ENCODE results near the gene SLX4. TPM values are rescaled to one million over a fixed set of nuclear protein-coding genes. Genes with fewer than 3 reads are reported as not detected.

SLX4 gene
- polyA plus RNA-seq, 6 donors from 2014 or later: 0.29 to 1.6 (median 0.74) TPM

DNA sequence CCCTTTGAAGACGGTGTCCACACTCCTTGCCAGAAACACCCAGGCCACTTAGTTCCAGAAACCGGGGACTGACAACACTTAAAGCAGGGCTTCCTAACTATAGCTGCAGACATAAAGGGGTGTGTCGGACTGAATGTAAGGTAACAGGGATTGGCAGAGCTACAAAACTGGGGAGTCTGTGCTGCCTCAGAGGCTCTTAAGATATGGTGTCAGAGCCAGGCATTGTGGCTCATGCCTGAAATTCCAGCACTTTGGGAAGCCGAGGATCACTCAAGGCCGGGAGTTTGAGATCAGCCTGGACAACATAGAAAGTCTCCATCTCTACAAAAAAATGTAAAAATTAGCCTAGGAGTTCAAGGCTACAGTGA lies 20.0 kb downstream of the SLX4 start:
- Mint-ChIP-seq H3K4me1 (peaks cover 0 to 5% (median 4%) of the 10 kb centered on the region in 3 donors), H3K4me3 (no peak overlapping the region), H3K9me3 (no peaks in the 10 kb centered on the region), H3K36me3 (peaks cover 6 to 16% of the 10 kb centered on the region in 2 donors), H3K27me3 (no peaks in the 10 kb centered on the region), H3K27ac (peak overlapping the region in 2 of 6 donors; percentile 44 to 84)
- DNase-seq (no peak), ATAC-seq (ENCODE audit: low read depth in 2 of 2) (no peak)

DNA sequence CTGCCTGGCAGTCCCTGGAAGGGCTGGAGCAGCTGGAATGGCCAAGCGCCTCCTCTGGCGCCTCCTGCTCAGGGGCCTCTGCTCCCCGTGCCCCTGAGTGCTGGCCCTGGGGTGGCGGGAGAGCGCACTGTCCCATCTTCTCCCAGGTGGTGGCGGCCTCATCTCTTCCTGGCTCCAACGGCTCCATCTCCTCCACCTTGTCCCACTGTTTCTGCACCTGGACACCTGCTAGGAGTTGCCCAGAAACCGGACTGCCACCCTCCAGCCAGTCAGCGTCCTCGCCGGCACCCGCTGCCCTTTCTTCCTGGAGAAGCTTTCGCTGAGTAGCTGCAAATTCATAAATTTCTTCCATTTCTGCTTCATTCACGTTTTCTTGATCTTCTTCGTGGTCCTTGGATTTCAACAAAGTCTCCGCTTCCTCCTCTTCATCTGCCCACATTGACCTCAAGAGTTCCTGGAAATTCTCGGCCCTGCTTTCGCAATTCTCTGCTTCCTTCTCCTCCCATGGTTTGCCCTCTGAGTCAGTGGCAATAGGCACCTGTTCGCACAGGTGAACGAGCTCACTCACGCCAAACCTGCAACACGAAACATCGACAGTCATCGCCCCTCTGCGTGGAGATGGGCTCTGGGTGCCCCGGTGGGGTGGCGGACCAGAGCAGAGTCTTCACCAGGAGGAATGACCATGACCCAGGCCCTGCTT lies 20.5 kb downstream of the SLX4 start:
- DNase-seq: no peak
- Mint-ChIP-seq H3K4me3 (peak overlapping the region in 1 of 8 donors; percentile 69), H3K4me1 (peaks cover 0 to 5% (median 4%) of the 10 kb centered on the region in 3 donors), H3K27me3 (no peaks in the 10 kb centered on the region), H3K27ac (peak overlapping the region in 1 of 6 donors; percentile 37), H3K36me3 (peaks cover 6 to 16% of the 10 kb centered on the region in 2 donors), H3K9me3 (no peaks in the 10 kb centered on the region)
- ATAC-seq (ENCODE audit: low read depth in 2 of 2): no peak

DNA sequence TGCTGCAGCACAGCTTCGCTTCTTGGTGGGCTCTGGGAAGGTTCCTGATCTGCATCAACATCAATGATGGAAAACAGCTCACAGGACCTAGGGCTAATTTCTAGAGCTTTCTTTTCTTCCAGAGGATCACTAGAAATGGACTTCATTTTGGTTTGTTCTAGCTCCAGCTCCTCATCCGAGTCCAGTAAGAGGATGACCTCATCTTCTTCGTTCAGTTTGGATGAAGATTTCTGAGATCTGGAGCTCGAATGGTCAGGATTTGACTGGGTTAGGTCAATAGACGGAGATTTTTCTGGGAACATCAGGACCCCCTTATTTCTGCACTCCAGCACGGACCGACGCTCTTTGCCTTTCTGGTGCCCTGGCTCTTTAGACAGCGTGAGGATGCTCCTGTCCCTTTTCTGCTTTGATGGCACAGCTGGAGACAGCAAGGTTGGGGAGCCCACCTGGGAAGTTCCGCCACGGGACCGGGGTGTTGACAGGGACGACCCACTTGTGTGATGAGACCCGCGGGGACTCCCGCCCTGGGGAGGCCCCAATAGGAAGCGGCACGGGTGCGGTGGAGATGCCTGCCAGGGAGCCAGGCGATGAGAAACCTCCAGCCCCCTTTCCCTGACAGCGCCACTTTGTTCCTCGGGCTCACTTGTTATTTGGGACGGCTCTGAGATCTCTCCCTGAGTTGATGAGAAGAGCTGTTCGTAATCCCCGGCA lies 21.3 kb downstream of the SLX4 start:
- peaks cover 0 to 5% (median 4%) of the 10 kb centered on the region in 3 donors for H3K4me1 Mint-ChIP-seq
- H3K4me3 Mint-ChIP-seq: peak overlapping the region in 1 of 8 donors; percentile 77
- no peaks in the 10 kb centered on the region for H3K27me3 Mint-ChIP-seq
- H3K27ac Mint-ChIP-seq: peak overlapping the region in 2 of 6 donors; percentile 12 to 70
- ATAC-seq (ENCODE audit: low read depth in 2 of 2): no peak
- peaks cover 6 to 16% of the 10 kb centered on the region in 2 donors for H3K36me3 Mint-ChIP-seq
- DNase-seq: no peak
- no peaks in the 10 kb centered on the region for H3K9me3 Mint-ChIP-seq

DNA sequence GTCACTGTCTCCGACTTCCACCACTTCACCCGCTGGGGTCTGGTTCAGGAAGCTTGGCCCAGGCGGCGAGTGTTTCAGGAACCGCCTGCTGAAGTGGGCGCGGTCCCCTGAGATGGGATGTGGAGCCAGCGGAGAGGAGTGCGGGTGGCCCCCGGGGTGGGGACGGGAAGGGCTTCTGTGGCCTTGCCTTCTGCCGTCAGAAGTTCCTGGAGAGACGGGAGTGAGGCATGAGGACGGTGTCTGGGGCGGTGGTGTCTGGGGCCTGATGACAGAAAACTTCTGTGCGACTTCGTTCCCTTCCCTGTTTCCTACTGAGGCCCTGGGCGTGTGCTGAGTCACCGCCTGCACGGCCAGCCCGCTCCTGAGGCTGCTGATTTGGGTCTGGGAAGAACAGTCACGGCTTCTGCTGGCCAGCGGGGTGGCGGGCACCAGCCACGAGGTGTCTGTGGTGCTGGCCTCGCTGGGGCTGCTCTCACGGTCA lies 21.9 kb downstream of the SLX4 start:
- ATAC-seq (ENCODE audit: low read depth in 2 of 2) (no peak), DNase-seq (no peak)
- H3K36me3 Mint-ChIP-seq: peaks cover 6 to 16% of the 10 kb centered on the region in 2 donors
- H3K4me3 Mint-ChIP-seq: no peak overlapping the region
- H3K27ac Mint-ChIP-seq: no peak overlapping the region
- H3K9me3 Mint-ChIP-seq: no peaks in the 10 kb centered on the region
- no peaks in the 10 kb centered on the region for H3K27me3 Mint-ChIP-seq
- peaks cover 0 to 5% (median 4%) of the 10 kb centered on the region in 3 donors for H3K4me1 Mint-ChIP-seq

DNA sequence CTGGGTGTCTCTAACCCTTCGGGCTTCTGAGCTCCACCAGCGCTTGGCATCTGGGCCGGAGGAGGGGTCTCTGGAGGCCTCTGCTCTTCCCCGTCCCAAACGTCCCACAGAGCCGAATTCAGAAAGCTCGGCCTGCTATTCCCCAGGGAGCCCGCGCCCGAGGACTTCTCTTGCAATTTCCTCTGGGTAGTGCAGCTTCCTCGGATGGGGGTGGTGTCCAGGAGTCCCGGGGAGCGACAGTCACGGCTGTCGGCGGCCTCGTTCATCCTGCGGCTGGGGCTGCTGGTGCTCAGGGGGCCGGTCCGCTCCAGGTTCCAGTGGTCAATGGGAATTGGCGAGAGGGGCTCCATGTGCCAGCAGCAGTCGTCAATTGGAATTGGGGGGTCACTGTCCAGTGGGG lies 22.4 kb downstream of the SLX4 start:
- Mint-ChIP-seq H3K9me3 (no peaks in the 10 kb centered on the region), H3K27me3 (no peaks in the 10 kb centered on the region), H3K27ac (no peak overlapping the region), H3K36me3 (peaks cover 6 to 16% of the 10 kb centered on the region in 2 donors), H3K4me1 (peaks cover 0 to 5% (median 4%) of the 10 kb centered on the region in 3 donors), H3K4me3 (no peak overlapping the region)
- DNase-seq (no peak), ATAC-seq (ENCODE audit: low read depth in 2 of 2) (no peak)

DNA sequence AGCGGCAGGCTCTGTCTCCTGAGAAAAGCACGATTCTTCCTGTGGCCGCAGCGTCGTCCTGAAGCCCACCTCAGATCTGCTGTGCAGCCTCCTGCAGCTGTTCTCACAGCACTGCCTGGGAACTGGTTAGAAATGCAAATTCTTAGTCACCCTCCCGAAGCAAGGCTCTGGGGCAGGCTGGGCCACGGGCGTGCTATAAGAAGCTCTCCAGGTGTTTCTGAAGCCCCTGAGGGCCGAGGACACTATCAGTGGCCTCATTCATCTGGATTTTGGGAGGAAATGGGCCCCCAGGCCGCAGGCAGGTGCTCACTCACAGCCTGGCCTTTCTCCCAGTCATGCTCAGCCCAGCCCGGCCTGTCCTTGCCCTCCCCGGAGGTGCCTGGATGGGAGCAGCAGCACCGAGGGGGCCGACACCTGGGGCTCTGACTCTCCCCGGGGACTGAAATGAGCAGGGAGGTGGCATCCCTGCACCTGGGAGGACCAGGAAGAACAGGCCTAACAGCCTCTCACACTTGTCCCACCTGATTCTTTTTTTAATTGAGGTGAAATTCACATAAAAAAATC lies 23.8 kb downstream of the SLX4 start:
- Mint-ChIP-seq H3K4me1 (peaks cover 0 to 5% (median 4%) of the 10 kb centered on the region in 3 donors), H3K27ac (peak overlapping the region in 1 of 6 donors; percentile 34), H3K27me3 (no peaks in the 10 kb centered on the region), H3K36me3 (peaks cover 6 to 16% of the 10 kb centered on the region in 2 donors), H3K4me3 (peak overlapping the region in 1 of 8 donors; percentile 21), H3K9me3 (no peaks in the 10 kb centered on the region)
- no peak for DNase-seq
- peak in 1 of 2 donors; percentile 49 for ATAC-seq (ENCODE audit: low read depth in 2 of 2)

DNA sequence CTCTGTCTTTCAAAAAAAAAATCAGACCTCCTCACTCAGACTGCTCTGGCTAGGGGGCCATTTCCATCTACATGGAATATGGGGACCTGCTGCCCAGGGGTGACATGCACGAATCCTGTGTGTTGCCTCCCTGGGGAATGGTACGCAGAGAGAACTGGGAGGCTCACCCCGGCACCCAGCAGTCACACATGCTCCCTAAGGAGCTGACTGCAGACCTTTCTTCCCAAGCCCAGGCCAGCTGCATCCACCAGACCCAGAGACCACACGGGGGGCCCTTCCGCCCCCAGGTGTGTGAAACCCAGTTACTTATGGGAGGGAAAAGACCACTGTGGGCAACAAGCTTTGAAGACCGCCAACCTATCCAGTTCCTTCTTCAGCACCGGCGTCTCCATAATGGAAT lies 27.0 kb downstream of the SLX4 start:
- peaks cover 16 to 22% (median 18%) of the 10 kb centered on the region in 3 donors for H3K4me1 Mint-ChIP-seq
- H3K36me3 Mint-ChIP-seq: no peaks in the 10 kb centered on the region
- H3K27ac Mint-ChIP-seq: peak overlapping the region in 2 of 6 donors; percentile 9 to 33
- ATAC-seq (ENCODE audit: low read depth in 2 of 2): no peak
- DNase-seq: no peak
- H3K9me3 Mint-ChIP-seq: no peaks in the 10 kb centered on the region
- H3K27me3 Mint-ChIP-seq: no peaks in the 10 kb centered on the region
- H3K4me3 Mint-ChIP-seq: no peak overlapping the region

DNA sequence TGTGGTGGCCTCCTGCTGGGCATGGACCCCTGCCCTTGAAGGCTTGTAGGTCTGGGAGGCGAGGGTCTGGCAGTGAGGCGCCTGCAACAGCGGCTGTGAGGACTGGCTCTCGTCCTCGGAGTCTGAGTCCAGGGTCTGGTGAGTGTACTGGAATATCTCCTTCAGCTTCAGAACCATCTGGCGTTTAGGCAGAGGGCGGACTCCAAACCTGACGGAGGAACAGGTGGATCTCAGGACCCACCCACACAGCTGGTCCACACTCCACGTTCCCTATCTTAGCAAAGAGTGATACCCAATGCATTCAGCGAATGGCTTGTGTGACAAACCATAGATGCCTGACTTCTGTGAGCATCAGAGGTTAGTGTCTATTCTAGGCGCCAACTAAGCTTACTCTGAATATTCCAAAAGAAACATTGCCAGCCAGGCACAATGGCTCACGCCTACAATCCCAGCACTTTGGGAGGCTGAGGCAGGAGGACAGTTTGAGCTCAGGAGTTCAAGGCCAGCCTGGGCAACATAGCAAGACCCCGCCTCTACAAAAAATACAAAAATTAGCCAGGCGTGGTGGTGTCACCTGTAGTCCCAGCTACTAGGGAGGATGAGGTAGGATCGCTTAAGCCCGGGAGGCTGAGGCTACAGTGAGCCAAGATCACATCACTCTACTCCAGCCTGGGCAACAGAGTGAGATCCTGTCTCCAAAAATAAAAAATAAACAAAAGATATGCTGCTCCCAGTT lies 27.9 kb downstream of the SLX4 start:
- DNase-seq (no peak), ATAC-seq (ENCODE audit: low read depth in 2 of 2) (no peak)
- no peaks in the 10 kb centered on the region for H3K9me3 Mint-ChIP-seq
- H3K36me3 Mint-ChIP-seq: no peaks in the 10 kb centered on the region
- H3K4me3 Mint-ChIP-seq: peak overlapping the region in 1 of 8 donors; percentile 1
- peak overlapping the region in 1 of 6 donors; percentile 22 for H3K27ac Mint-ChIP-seq
- no peaks in the 10 kb centered on the region for H3K27me3 Mint-ChIP-seq
- H3K4me1 Mint-ChIP-seq: peaks cover 26 to 30% (median 26%) of the 10 kb centered on the region in 3 donors

DNA sequence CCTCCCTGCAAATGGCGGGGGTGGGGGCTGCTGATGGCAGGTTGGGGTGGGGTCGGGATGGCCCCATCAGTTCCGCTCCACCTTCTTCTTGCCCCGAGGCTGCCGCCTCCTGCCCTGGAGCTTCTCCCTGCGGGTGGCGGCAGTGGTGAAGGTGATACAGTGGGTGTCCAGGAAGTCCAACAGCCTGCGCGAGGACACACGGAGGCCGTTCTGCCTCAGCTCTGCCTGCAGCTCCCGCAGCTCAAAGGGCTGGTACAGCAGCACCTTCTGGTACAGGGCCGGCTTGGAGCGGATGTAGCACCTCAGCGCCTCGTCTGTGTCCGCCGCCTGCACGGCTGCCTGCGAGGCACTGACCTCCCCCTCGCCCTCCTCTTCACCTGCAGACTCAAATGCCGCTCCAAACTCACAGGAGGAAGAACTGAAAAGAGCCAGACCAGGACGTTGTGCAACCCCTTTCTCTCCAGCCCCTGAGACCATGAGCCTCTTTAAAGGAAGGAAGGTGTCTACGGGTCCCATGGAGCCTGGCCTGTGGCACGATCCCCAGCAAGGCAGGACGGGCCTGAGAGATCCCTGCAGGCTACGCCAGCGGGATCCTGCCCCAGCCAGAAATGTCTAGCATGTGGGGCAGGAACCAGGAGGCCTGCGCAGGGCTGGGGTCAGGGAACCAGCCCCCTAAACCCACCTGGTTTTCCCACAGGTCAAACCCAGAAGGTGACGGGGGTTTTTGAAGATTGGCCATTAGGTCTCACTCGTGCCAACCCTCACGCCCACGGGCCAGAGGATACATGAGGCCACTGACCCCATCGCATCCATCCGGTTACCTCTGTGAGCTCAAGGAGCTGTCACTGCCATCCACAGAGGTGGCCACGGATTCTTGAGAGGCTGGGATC lies 28.9 kb downstream of the SLX4 start:
- H3K4me3 Mint-ChIP-seq: no peak overlapping the region
- H3K9me3 Mint-ChIP-seq: no peaks in the 10 kb centered on the region
- H3K27ac Mint-ChIP-seq: no peak overlapping the region

DNA sequence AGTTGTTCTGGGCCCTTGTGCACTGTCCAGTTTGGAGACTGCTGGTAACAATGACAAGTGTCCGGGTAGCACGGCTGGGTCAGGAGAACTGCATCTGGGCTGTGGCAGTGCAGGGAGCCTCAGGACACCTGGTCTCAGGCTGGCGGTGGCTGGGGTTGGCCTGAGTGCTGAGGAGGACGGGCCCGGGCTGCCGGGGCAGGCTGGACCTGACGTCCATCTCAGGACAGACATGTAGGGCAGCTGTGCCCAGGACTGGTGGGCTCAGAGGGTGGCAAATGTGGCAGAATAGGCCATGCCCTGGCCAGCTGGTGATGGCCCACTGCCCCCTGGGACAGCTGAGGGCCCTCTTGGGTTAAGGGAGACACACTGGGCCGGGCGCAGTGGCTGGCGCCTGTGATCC lies 30.0 kb downstream of the SLX4 start:
- H3K4me3 Mint-ChIP-seq: no peak overlapping the region
- no peaks in the 10 kb centered on the region for H3K27me3 Mint-ChIP-seq
- H3K4me1 Mint-ChIP-seq: peaks cover 36 to 45% (median 44%) of the 10 kb centered on the region in 3 donors
- no peaks in the 10 kb centered on the region for H3K36me3 Mint-ChIP-seq
- DNase-seq (no peak), ATAC-seq (ENCODE audit: low read depth in 2 of 2) (no peak)
- H3K27ac Mint-ChIP-seq: peak overlapping the region in 3 of 6 donors; percentile 50 to 90 (median 52)
- H3K9me3 Mint-ChIP-seq: no peaks in the 10 kb centered on the region

More for the DNA sequence above, 28.9 kb downstream of the SLX4 start:
- DNase-seq (no peak), ATAC-seq (ENCODE audit: low read depth in 2 of 2) (no peak)
- no peaks in the 10 kb centered on the region for H3K27me3 Mint-ChIP-seq
- no peaks in the 10 kb centered on the region for H3K36me3 Mint-ChIP-seq
- H3K4me1 Mint-ChIP-seq: peaks cover 32 to 39% (median 34%) of the 10 kb centered on the region in 3 donors

DNA sequence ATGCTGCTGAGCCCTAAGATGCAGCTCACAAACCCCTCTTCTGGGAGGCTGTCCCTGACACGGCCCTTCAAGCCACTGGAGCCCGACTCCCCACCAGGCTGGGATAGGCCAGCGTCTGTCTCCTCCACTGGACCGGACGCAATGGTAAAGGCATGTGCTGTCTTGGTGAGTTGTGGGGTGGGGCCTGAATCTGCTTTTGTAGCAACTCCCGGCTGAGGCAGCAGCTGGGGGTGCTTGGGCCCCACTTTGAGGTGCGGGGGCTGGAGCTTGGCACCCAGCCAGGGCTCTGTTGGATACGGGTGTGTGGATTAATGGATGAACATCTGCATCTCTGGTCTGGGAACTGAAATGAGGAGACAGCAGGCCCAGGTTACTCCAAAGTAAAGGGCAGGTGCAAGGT lies 30.7 kb downstream of the SLX4 start:
- Mint-ChIP-seq H3K4me1 (peaks cover 41 to 51% (median 50%) of the 10 kb centered on the region in 3 donors), H3K36me3 (no peaks in the 10 kb centered on the region), H3K27ac (peak overlapping the region in 5 of 6 donors; percentile 70 to 94 (median 90))

DNA sequence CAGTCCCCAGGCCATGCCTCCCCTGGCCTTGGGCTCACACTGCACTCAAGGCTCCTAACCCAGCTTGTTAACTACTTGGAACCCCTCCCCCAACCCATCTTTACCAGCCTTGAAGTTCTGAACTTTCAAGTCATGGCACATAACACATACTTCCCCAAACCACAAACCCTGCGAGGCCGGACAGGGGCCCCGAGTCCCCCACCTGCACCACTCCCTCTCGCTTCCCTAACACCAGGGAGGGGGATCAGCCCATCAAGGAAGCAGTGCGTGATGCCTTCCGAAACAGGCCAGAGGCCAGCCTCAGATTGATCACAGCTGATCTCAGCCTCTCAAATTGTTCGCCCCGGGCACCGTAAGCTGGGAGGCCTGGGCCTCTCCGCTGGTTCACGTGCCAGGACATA lies 31.2 kb downstream of the SLX4 start:
- H3K27ac Mint-ChIP-seq: peak overlapping the region; percentile 61 to 94 (median 90)
- no peaks in the 10 kb centered on the region for H3K9me3 Mint-ChIP-seq
- H3K4me3 Mint-ChIP-seq: peak overlapping the region; percentile 57 to 100 (median 72)
- DNase-seq: peak; percentile 38
- H3K4me1 Mint-ChIP-seq: peaks cover 43 to 55% (median 54%) of the 10 kb centered on the region in 3 donors
- no peaks in the 10 kb centered on the region for H3K36me3 Mint-ChIP-seq
- no peaks in the 10 kb centered on the region for H3K27me3 Mint-ChIP-seq
- peak; percentile 37 to 54 for ATAC-seq (ENCODE audit: low read depth in 2 of 2)

More for the DNA sequence above, 30.7 kb downstream of the SLX4 start:
- peak overlapping the region in 7 of 8 donors; percentile 57 to 100 (median 71) for H3K4me3 Mint-ChIP-seq
- DNase-seq: no peak
- no peaks in the 10 kb centered on the region for H3K9me3 Mint-ChIP-seq
- H3K27me3 Mint-ChIP-seq: no peaks in the 10 kb centered on the region
- no peak for ATAC-seq (ENCODE audit: low read depth in 2 of 2)
